Raji (cell line): ENCODE measurements around the gene SLC7A6.

Experiments
- POLR2A ChIP-seq: IDR thresholded peaks from 2 replicates; pipeline ENCODE4 v1.6.1; 2011; ENCODE audit warnings: low read depth, low read length, control low read depth; ENCODE audit not compliant: insufficient read depth

The SLC7A6 gene

DNA sequence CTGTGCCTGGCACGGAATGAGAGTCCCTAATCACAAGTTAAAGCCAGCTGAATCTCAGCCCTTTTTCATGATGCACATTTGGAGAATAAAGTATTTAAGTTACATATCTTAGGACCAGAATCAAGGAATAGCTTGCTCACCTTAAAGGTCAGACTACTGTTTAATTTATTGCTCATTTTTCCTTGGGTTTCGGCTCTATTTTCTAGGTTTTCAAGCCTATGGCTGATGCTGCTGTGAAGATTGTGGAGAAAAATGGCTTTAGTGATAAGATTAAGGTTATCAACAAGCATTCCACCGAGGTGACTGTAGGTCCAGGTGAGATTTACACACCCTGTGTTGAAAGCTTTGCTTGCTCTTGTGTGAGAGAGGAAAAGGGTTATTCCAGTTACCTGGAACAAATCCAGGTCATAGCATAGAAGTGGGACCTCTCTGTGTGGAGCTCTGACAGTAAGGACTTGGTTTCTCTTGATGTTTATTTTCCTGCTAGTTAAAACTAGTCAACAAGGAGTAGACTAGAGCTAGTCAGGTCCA, 64.6 kb downstream of the SLC7A6 start:
- TF ChIP-seq POLR2A = no peak

DNA sequence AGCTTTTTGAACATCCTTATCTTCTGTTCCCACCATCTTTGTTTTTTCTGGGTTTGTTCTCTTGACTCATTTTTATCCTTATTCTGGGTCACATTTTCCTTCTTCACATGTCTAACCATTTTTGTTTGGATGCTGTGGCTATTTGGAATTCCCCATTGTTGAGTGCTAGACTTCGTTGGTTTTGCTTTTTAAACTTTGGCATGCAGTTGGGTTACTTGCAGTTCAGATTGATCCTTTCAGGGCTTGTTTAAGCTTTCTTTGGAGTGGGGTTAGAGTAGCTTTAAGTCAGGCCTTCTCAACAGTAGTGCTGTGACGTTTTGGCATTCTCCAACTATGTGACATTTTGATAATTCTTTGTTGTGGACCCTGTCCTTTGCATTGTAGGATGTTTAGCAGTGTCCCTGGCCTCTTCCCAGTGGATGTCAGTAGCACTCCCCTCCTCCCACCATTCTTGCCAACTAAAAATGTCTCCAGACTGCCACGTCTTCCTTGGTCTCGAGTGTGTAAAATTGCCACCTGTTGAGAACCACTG, 67.6 kb downstream of the SLC7A6 start:
- TF ChIP-seq POLR2A = no peak

GRCh38 chr16:68332411-68333121, 68.2 kb downstream of the SLC7A6 start:
- no peak for TF ChIP-seq POLR2A

DNA sequence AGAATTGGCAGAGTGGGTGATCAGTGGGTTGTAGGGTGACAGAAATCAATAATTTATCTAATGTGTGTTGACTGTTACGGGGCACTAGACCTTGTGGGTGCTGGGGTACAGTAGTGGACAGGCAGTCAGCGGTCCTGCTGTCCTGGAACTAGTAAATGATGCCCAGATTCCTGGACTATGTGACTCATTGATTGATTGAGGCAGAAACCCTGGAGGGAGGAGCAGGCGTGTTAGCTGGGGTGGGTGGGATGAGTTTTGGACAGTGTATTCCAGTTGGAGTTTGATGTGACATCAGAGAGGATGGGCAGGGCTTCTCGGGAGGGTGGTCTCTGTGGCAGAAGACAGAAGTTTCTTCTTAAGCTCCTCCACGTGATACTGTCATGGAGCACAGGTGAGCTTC, 70.8 kb downstream of the SLC7A6 start:
- TF ChIP-seq POLR2A = no peak

DNA sequence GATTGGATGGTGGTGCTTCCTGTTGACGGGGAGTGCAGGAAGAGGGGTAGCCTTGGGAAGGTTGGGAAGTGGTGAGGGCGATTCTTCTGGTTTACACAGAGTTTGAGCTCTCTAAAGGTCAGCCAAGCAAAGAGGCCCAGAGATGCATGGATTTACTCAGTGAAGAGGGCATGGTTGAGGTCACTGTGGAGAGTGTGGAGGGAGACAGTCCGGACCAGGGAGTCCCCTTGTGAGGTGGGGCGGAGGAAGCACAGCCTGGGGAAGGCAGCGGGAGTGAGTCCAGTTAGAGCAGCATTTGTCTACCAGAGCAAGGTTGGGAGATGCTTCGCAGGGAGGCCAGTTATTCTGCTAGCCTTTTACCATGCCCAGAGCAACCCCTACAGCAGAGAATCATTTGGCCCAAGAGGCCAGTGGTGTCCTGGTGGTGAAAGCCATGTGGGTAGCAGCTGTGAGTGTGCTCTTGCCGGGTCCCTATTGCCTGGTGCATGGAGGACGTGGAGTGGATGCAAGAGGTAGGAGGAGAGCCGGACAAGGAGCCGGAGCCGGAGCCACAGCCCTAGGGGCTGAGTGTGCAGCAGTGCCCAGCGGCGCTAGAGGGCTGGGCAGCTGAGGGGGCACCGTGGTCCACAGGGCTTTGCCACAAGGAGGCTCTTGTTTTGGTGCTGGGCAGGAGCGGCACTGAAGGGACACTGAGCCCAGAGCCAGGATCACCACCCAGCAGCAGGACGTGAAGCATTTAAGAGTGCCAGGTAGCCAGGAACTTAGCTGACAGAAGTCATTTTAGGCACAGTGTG, 74.2 kb downstream of the SLC7A6 start:
- TF ChIP-seq POLR2A = no peak

DNA sequence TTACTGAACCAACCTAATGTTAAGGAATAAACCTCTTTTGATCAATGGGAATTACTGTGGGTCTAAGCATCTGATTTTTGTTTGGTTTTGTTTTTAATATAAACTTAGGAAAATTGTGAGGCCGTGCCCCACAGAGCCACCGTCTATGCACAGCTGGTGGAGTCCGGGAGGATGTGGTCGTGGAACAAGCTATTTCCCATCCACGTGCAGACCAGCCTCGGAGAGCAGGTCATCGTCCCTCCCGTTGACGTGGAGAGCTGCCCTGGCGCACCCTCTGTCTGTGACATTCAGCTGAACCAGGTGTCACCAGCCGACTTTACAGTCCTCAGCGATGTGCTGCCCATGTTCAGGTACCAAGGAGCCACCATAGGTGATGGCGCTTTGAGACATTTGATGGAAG, 74.9 kb downstream of the SLC7A6 start:
- TF ChIP-seq POLR2A = no peak

DNA sequence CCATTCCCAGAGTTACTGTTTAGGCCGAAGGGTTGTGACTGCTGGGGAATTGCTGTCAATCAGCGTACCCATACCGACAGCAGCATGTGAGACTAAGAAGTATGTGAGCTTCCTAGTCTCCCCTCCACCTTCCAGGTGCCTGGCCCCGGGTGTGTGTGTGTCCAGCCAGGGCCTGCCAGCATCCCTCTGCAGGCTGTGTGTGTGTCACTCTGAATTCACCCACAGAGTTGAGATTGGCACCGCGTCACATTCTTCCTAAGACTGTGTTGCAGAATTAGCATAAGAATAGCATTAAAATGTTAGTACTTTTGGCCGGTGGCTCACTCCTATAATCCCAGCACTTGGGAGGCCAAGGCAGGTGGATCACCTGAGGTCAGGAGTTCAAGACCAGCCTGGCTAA, 78.3 kb downstream of the SLC7A6 start:
- no peak for TF ChIP-seq POLR2A

GRCh38 chr16:68343137-68343536, 78.8 kb downstream of the SLC7A6 start:
- TF ChIP-seq POLR2A = no peak

DNA sequence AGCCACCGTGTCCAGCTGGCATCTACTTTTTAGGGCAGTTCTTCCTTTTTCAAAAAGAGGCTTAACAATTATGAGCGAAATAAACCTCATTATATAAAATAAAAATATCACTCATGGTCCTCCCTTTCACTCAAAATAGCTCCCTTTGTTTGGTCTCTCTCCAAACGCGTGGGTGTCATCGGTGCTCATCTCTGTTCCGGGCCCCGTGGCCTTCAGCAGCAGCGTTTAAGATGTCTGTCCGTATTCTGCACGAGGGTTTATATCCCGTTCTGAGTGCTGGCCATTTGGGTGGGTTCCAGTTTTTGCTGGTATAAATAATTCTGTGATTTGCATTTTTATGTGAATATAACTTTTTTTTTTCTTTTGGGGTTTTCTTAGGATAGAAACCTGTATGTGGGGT, 79.9 kb downstream of the SLC7A6 start:
- TF ChIP-seq POLR2A = no peak

DNA sequence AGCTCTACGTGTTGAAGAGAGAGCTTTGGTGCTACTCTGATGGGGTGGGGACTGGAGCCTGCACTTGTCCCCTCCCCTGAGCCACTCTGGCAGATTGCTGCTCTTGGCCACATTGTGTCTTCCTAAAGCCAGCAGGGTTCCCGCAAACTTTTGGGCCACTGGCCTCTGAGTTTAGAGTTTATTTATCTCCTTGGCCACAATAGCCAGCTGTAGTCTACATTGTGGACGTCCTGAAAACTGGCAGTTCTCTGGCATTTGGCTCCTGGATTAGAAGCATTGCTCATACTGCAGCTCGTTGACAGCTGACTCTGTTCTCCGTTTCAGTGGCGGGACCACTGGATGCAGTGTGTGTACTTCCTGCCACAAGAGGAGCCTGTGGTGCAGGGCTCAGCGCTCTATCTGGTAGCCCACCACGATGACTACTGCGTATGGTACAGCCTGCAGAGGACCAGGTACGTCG, 81.1 kb downstream of the SLC7A6 start:
- TF ChIP-seq POLR2A = no peak

DNA sequence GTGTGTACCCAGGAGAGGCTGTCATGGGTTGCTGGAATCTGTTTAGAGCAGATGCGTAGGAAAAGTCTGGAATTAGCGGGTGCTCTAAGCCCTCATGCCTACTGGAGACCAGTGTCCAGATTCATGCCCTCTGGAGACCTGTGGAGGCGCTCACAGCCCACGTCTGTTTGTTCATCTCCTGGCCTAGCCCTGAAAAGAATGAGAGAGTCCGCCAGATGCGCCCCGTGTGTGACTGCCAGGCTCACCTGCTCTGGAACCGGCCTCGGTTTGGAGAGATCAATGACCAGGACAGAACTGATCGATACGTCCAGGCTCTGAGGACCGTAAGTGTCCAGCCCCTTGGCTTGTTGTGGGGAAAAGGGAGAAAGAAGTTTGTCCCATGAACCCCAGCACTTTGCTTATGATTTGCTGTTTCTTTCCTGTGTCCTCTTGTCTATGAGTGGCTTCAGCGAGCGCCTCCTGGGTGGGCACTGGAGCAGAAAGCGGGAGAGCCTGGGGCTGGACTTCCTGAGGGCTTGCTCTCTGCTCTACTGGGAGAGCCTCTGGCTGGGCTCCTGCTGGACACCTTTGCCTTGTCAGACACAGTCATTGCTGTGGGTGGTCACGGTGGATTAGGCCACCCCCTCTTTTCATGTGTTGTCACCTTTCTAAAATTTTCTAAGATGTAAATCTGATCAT, 81.8 kb downstream of the SLC7A6 start:
- no peak for TF ChIP-seq POLR2A

GRCh38 chr16:68346892-68347480, 82.7 kb downstream of the SLC7A6 start:
- TF ChIP-seq POLR2A = no peak

DNA sequence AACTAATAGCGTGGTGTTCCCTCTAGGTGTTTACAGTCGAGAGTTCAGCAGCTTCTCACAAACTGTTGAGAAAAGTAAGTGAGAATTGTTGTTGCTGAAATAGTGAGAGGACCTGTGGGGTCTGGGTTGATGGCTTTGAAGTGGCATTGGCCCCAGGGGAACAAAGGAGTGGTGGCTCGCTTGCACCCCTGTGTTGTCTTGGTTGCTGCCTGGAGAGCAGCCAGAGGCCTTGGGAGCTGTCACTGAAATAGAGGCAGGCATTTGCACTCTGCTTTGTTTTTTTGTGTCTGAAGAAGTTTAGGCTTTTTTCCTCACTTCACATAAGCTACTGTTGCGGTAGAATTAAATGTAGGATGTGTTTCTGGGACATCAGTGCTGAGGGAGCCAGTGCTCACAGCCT, 83.3 kb downstream of the SLC7A6 start:
- TF ChIP-seq POLR2A = no peak

- TF ChIP-seq POLR2A = no peak
Observed at GRCh38 chr16:68348639-68349445, 84.5 kb downstream of the SLC7A6 start.
